Neural progenitor cell (in vitro differentiated cells): ENCODE data around the gene TRPM2.

Source experiments
- CTCF ChIP-seq: fragments of 200-600 bp; sonication (generic); IDR thresholded peaks from 2 replicates; pipeline ENCODE4 v1.5.1; 2017; ENCODE audit warnings: antibody characterized with exemption, mild to moderate bottlenecking
- EZH2 ChIP-seq: fragments of 200-600 bp; sonication (generic); IDR thresholded peaks from 2 replicates; pipeline ENCODE4 v1.6.1; 2017; ENCODE audit warnings: antibody characterized with exemption, mild to moderate bottlenecking, moderate library complexity
- EZH2phosphoT487 ChIP-seq: fragments of 200-600 bp; sonication (generic); IDR thresholded peaks from 2 replicates; pipeline ENCODE4 v1.6.1; 2017; ENCODE audit warnings: antibody characterized with exemption

GRCh38 chr21:44454747-44455523 lies 101.5 kb downstream of the TRPM2 start, which contains the start of gene LRRC3:
- TF ChIP-seq EZH2: no peak
- TF ChIP-seq CTCF: no peak
- TF ChIP-seq EZH2phosphoT487: no peak
